T-helper 1 cell treated with Interleukin-12 subunit alpha and Interleukin-12 subunit beta and Interleukin-4 antibody, amounts not matched to agents 30 ng/mL and 1 ng/mL, for 36 hours (primary cell): ENCODE data around the gene IARS1. TPM values are rescaled to one million over a fixed set of nuclear protein-coding genes. Genes with fewer than 3 reads are reported as not detected.

ENCODE experiments used
- intact Hi-C: fragments of 100-400 bp; cut with micrococcal nuclease; formaldehyde crosslinking; loops from one replicate; pipeline ENCODE4 v1.15.1; 2024
- total RNA-seq: library from RNA; stranded (reverse); gene quantifications from 2 replicates; pipeline ENCODE4 v1.2.3, GENCODE V29; 2022

The IARS1 gene
- total RNA-seq: 144 and 146 TPM in 2 replicates

DNA sequence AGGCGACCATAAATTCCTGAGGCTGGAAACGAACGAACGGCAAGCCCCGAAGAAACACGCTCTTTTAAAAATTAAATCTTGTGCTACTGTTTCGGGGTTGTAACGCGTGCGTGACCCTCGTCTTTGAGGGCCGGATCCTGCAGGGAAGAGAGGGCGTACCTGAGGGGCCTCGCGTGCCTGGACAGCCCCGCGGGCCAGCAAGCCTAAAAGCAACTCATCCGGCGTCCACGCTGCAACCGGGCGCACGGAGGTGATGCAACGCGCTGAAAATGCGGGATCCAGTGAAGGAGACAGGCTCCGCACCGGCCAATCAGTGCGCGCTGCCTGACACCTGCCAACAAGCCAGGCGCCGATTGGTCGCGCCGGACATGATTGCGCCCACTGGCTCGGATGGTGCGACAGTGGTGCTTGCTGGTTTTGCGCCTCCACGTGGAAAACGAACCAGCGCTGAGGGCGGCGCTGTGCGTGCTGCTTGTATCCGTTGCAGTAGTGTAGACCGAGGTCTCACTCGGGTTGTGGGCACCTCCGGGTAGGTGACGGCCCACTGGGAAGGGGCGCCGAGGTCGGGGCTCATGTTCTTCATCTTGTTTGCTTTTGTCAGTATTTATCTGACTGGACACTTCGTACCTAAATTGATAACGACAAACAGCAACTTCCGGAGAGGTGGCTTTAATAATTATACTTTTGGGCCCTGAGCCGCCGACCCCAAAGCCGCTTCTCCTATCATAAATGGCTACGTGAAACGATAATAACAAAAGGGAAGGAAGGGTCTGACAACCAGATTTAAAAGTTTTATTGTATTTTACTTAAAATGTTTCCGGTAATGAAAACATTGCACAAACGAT, at the start of gene IARS1:
Gene IARS1, minus strand, starts transcription at position 246 of the 845 bp plus-strand sequence. CDS start 4,278 bp downstream, outside the sequence.
- intact Hi-C loops: loop anchor here (1.0 to 10.0 kb wide), 11 partner anchors 32 to 1160 kb away; partner anchors contain the start of genes CENPP, FAM120AOS, IPPK and NOL8

DNA sequence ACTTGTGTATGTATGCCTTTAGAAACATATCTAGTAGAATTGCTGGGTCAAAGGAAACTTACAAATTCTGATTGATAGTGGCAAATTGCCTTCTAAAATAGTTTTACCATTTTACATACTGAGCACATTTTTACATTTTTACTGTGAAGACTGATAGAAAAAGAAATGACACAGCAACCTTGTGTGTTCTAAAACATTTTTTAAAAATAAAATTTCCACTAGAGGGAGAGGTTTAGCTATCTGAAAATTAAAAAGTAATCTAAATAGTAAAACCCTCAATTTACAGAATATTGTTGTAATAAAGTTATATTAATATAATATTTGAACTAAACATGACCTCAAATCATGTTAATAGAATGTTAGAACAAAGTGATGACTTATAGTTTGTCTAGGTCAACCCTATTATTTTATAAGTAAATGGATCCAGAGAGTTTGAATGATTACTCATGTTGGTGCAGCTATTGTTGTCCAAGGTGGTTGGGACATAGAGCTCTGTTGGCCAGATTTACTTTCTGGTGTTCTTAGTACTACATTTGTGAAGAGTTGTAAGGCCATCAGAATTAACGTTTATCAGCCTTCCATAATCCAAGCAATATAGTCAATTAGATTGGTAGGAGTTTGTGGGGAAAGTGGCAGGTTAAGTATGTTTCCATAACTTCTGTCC, 49.5 kb upstream of the IARS1 start:
- intact Hi-C loops: loop anchor here (1.0 kb wide), 2 partner anchors 96 to 292 kb away; no protein-coding TSS in a partner anchor

DNA sequence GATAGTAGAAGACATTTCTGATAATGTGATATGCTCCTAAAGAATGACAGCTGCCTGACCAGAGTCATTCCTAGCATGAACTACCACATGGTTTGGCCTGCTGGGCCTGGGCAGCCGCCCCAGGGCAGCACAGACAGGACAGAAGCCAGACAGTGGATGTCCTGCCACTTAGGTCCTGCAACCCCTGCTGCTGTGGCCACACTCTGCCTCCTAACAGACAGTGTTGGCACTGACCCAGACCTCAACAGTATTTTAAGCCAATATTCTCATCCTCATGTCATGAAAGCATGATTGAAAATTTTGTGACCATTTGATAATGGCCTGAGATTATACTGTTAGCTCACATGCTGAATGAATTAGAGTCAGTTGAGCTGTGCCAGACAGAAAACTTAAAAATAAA, 48.1 kb upstream of the IARS1 start:
- intact Hi-C loops: no loop called here

DNA sequence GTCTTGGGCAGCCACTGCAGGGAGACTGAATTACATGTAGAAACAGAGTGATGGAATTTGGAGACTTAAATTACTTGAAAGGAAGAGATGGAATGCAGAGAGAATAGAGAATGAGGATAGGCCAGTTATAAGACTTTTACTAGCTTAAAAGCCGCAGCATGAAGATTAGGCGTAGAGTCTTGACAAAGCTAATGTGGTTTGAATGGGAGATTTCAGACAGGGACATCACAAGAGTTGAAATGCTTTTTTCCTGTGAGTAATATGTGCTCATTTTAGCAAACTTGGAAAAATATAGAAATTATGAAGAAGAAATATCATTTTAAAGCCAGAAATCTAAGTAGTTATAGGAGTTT, 39.8 kb upstream of the IARS1 start:
- intact Hi-C loops: loop anchor here (2.0 kb wide), 1 partner anchor 332 kb away; no protein-coding TSS in a partner anchor

DNA sequence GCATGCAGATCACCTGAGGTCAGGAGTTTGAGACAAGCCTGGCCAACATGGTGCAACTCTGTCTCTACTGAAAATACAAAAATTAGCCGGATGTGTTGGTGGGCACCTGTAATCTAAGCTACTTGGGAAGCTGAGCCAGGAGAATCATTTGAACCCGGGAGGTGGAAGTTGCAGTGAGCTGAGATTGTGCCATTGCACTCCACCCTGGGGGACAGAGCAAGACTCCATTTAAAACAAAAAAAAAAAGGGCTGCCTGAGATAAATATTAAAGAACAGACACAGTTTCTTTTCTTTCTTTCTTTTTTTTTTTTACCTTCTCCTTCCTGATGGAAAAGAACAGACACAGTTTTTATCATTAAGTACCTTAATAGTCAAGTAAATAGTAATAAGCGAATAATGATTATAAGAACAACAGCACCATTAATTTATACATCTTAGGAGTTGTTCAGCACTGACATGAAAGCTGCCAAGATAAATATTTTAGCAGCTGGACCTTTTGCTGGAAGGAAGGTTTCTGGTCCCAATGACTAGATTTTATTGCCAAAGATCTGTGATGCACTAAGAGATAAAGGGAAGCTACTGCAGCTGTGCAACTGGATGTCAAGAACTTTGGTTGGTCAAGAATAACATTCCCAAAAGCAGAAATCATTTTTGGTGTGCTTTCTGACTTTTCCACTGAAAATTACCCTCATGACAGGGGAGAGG, 39.2 kb upstream of the IARS1 start:
- intact Hi-C loops: loop anchor here (2.0 kb wide), 1 partner anchor 332 kb away; no protein-coding TSS in a partner anchor

DNA sequence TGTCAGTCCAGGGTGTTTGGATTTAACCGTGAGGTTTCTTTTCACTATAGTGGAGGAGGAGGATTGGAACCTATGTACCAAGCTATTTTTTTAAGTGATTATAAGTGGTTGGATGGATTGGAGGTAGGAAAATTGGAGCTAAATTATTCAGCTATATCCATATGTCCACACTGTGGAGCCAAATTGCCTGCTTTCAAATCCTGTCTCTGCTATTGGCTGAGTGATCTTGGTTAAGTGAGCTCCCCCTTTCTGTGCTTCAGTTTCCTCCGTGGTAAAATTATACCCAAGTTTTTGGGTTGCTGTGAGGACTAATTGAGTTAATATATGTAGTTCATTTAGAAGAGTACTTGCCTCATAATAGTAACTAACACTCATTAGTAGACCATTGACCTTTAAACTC, 34.7 kb upstream of the IARS1 start:
- intact Hi-C loops: no loop called here

DNA sequence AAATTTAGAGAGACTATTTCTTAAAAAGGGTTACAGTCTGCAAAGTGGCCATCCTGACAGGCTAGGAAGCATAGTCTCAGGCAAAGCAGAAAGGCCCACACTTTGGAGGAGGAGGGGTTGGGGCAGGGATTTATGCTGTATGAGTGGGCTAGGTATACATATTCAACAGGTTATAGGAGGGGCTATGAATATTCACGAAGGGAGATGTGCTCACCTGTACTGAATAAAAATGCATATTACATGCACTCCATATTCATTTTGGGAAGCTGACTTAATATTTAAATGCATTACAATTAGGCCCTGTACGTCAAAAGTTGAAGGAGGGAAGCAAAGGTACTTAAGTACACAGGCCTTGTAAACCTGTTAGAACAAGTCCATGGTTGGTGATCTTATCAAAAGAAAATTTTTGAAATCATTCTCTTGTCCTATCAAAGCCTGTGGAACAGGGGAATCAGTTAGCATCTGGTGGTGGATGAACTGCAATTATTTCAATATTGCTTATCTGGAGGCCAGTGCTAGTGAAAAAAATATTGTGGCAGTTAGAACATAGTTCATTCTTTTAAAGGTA, 33.9 kb upstream of the IARS1 start:
- intact Hi-C loops: no loop called here

DNA sequence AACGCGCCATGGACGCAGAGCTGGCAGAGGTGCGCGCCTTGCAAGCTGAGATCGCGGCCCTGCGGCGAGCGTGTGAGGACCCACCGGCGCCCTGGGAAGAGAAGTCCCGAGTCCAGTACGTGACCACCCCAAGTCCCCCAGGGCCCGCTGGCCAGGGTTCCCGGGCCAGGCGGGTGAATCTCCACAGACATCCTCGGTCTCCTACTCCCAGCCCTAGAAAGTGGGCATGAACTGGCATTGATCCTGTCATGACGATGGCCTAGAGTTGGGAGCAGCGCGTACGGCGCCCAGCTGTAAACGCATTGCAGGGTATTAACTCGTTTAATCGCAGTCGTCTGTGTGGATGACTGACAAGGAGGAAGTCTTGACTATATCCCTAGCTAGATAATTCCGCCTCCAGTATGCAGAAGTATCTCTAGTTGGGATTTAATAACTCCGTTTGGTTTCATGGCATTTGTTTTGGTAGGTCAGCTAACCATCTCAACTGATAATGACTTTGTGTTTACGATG, 32.5 kb upstream of the IARS1 start:
- intact Hi-C loops: loop anchor here (1.0 kb wide), 6 partner anchors 33 to 439 kb away; partner anchors contain the start of genes IARS1, IPPK and SPTLC1

DNA sequence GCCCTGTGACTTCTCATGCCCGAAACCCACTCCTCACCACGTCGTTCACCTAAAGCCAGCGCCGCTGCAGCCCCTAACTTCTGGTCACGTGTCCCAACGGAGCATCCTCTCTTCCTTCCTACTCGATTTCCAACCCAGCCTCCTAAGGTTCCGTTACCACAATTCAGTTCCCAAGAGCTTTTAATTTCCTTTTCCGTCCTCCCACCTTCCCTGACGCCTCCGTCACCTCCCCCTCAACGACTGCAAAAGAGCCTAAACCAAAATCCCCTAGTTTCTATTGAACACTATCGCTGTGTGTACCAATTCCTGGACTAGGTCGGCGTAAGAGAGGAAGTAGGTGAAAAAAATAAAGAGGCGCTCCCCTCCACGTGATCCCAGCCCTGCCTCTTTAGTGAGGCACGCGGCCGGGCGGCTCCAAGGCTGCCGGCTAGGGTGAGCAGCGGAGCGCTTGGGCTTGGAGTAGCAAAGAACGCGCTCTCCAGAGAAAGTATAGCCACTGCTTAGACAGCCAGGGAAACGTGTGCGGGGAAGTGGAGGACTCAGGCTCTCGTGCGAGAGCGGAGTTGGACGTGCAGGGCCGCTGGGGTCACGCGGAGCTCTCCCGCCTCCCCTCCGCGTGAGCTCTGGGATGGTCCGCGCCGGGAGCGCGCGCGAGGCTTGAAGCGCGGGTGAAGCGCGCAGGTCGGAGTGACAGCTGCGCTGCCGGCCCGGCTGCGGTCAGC, 31.9 kb upstream of the IARS1 start, which contains the start of the genes CENPP and NOL8:
Gene CENPP, plus strand, starts transcription at position 685 of the 722 bp plus-strand sequence.
Gene NOL8, minus strand, starts transcription at position 82 of the 722 bp plus-strand sequence. CDS start 1,189 bp downstream, outside the sequence.
- intact Hi-C loops: loop anchor here (1.0 kb wide), 6 partner anchors 32 to 440 kb away; partner anchors contain the start of genes IARS1, IPPK and SPTLC1

DNA sequence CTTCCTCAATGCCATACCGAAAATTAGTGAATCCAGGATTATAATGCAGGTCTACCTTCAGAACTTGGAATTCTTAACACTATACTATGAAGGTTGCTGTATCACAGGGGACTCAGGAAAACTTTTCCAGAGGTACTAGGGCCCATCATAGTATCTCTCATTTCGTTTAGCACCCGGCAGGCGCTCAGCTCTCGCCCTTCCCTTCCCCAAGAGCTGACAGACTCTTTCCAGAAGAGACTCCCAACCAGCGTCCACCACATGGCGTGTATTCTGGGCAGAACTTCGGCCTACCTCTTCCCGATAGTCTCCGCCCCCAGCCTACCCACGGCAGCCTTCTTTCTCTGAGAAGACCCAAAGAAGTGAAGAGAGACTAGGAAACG, 31.4 kb upstream of the IARS1 start:
- intact Hi-C loops: loop anchor here (1.0 kb wide), 6 partner anchors 32 to 440 kb away; partner anchors contain the start of genes IARS1, IPPK and SPTLC1

DNA sequence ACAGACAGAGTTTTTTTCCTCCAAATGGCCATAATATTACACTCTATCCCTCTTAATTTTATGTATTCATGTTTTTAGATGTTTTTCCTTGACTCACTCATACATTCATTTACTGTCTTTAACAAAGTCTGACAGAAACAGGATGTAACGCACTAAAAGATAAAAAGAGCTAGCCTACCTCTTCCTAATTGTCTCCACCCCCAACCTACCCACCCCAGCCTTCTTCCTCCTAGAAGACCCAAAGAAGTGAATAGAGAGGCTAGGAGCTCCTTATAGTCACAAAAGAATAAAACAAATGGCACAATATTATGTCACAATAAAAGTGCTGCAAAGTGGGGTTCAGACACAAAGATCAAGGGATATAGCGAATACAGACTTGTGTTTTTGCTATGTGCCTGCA, 30.9 kb upstream of the IARS1 start:
- intact Hi-C loops: no loop called here

DNA sequence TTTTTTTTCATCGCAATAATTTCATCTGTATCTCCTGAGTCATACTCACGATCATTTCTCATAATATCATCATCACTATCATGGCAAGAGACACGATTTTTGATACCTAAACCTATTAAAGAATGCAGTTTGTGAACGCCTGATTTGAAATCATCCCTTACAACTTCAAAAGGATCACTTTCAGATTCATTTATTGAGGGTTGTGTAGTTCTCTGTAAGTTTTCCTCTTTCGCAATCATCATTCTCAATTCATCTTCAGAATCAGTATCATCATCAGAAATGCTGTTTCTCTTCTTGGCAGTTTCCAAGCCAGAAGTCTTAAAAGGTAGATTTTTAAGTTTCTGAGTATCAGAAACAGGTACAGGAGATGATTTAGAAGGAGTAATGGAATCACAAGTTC, 22.0 kb upstream of the IARS1 start:
- intact Hi-C loops: no loop called here

DNA sequence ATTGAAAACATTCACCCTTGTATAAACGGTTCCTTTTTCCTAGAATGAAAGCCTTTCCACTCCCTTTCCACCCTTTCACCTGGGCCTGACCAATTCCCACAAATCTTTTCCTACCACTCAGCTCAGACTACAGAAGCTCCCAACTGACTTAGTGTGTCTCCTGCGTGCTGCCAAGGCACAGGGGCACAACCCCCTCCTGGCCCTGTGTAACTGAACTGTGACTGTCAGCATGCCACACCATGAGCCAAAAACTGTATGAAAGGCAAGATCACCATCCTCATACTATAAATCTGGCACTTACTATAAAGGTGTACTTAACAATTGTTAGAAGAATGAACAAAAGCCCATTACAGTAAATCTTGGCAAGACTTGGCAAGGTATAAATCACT, 20.1 kb upstream of the IARS1 start:
- intact Hi-C loops: no loop called here

DNA sequence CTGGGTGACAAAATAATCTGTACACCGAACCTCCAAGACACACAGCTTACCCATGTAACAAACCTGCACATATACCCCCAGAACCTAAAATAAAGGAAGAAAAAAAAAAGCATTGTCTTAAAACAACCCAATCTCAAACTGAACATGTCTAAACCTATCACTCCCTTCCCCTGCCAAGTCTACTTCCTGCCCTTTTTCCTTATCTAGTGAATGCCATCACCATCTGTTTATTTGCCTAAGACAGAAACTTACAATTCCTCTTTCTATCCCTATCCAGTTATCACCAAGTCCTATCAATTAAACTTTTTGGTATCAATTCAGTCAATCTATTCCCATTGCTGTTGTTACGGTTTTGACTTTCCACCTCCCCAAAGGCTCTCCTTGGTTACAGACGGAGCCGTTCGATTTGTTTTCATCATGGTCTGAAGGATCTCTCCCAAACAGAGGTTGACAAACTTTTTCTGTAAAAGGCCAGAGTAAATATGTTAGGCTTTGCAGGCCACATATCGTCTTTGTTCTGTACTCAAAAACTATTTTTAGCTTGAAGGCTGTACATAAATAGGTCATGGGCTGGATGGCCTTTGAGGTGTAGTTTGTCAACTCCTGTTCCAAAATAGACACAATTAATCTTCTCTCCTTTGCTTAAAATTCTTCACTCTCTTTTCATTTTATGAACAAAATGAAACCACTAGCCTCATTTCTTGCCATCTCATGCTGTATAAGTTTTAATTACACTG, 19.6 kb upstream of the IARS1 start:
- intact Hi-C loops: no loop called here

DNA sequence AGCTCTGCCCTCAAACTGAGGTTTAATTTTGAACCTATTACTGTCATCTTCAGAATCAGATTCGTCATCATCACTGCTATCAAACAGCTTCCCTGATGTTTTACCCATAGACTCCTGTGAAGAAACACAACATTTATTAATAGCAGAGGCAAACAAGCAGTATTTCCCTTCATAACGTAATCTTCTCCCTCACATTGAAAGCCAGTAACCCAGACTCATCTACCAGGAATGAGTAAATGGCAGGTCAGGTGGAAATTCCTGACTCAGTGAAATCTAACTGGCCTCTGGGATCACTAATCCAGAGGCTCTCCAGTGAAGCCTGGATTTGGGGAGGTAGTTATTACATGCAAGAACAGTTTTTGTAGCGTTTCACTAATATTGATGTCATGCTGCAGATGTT, 17.1 kb upstream of the IARS1 start:
- intact Hi-C loops: no loop called here

DNA sequence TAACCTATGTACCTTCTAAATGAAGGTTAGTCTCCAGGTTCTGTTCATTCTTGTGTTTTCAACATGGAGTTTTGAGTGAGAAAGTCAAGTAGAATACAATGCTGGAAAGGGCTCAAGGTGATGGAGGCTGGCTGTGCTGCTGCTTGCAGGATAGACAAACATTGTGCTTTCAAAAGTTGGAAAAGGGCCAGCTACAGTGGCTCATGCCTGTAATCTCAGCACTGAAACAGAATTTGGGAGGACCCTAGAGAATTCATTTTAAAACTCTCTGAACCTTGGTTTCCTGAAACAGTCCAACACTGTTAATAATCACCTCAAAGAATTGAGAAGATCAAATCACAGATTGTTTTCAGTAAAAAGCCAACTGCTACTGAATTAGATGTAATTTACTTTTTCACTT, 15.4 kb upstream of the IARS1 start:
- intact Hi-C loops: no loop called here

DNA sequence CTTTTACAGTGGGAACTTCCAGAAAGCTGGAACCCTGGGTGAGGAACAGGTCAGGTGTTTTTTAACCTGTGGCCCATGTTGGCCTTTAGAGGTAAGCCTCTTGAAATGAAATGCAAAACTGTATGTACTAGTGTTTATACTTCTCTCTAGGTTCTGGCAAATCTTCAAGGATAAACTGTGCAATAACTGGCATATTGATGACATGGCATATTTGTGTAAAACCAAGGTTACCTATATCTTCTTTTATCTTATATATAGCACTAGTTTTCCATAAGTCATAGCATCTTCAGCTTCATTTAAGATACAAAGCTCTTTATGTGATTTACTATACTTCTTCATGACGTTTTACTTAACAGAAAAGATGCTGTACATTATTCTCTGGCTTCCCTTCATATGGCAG, 7.4 kb upstream of the IARS1 start:
- intact Hi-C loops: no loop called here

DNA sequence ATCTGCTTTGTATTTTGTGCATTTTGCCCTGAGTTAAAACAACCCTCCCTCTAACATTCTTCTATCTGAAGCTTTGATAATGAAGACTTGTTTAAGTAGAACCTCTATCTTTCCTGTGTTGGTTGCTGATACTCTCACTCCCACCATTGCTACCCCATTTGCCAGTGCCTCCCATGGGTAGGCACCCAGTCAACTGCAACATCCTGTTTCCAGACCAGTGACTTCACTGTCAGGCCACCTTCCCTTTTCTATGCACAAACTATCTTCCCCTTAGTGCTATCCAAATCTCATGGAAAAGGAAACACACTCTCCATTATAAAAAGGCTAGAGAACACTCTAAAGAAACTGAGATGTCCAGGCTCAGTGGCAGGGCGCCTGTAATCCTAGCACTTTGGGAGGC, 5.6 kb upstream of the IARS1 start:
- intact Hi-C loops: loop anchor here (10.0 kb wide), 2 partner anchors 666 to 766 kb away; no protein-coding TSS in a partner anchor

DNA sequence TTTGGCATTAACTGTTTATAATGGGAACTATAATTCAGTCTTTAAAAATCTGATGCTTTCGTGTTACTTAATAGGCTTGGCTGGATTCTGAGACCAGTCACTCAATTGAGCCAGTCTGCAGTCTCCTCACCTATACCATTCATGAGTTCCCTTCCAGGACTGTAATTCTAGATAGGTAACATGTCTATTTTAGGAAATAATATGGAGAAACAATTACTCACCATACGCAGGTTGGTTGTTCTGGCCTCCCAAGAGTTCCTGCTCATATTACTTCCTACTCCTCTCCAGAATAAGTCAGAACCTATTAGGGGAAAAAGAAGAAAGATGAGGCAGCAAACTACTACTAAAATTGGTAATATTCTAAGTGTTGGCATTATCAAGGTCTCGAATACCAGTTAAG, 4.5 kb upstream of the IARS1 start:
- intact Hi-C loops: loop anchor here (10.0 kb wide), 2 partner anchors 667 to 767 kb away; no protein-coding TSS in a partner anchor
